NCI-H2029 treated with DMSO at 0.1 percent for 48 hours (cell line): ENCODE data around the gene COX5B.
A peak's percentile ranks its signal among the peaks of the same experiment; 100 is the strongest.
"Not testable (repeated sequence)": the region's sequence is repeated elsewhere in the genome, so short reads cannot be mapped to it uniquely, and the experiment has no call there.

Experiments used
- DNase-seq: peaks from one replicate; lab custom pipeline; 2025; lab: John Stamatoyannopoulos, UW

Gene COX5B

GRCh38 chr2:97673182-97673914, 27.5 kb downstream of the COX5B start:
- DNase-seq: no peak

GRCh38 chr2:97673915-97674283, 28.0 kb downstream of the COX5B start:
- no peak for DNase-seq

- no peak for DNase-seq
Measured at GRCh38 chr2:97675430-97676113, 29.7 kb downstream of the COX5B start.

GRCh38 chr2:97676620-97677019, 30.8 kb downstream of the COX5B start:
- DNase-seq: no peak

- DNase-seq: no peak
Measured at GRCh38 chr2:97677480-97677879, 31.6 kb downstream of the COX5B start.

- DNase-seq: no peak
Measured at GRCh38 chr2:97678298-97678697, 32.4 kb downstream of the COX5B start.

GRCh38 chr2:97687235-97687634, 41.4 kb downstream of the COX5B start:
- not testable (repeated sequence) for DNase-seq

GRCh38 chr2:97688062-97688827, 42.4 kb downstream of the COX5B start:
- DNase-seq: no peak

GRCh38 chr2:97691166-97691565, 45.3 kb downstream of the COX5B start:
- no peak for DNase-seq

GRCh38 chr2:97693476-97693875, 47.6 kb downstream of the COX5B start:
- DNase-seq: no peak

GRCh38 chr2:97695744-97696143, 49.9 kb downstream of the COX5B start:
- DNase-seq: no peak

- DNase-seq: peak; percentile 80
Measured at GRCh38 chr2:97697252-97698235, 51.7 kb downstream of the COX5B start.
